ENCODE data around the gene RDH12.

GRCh38 chr14:67697006-67697405, 4.7 kb upstream of the RDH12 start:
- TF ChIP-seq CTCF (IDR thresholded peaks at IDR 0.05) (no peak), POLR2A (IDR thresholded peaks at IDR 0.05) (no peak)

Data from uterus (tissue), 2 donors.